Psoas muscle (tissue), 8 donors: ENCODE measurements around the gene SH2D7. TPM values are rescaled to one million over a fixed set of nuclear protein-coding genes. Genes with fewer than 3 reads are reported as not detected.

Experiments
- ATAC-seq, 4 donors: fragments of 200-7000 bp; cut with Tn5 transposase; one replicate each; pipeline ENCODE4 v1.9.1; 2020; ENCODE audit warnings: moderate library complexity in 3 of 4, mild to moderate bottlenecking in 2 of 4
- DNase-seq, 2 donors: peaks; one replicate each; pipeline ENCODE4 v3.0.0-alpha.2; 2020
- H3K27ac ChIP-seq: fragments of 200-600 bp; one replicate; pipeline ENCODE4 v1.8.0; 2022
- H3K27me3 ChIP-seq, 3 donors: fragments of 200-600 bp in 1 of 3; one replicate each; pipeline versions ENCODE4 v1.6.1 to v1.8.0; 2013 to 2022; ENCODE audit warnings: low read length in 2 of 3, mild to moderate bottlenecking in 2 of 3, moderate library complexity in 1 of 3; ENCODE audit not compliant: insufficient read depth in 3 of 3
- H3K36me3 ChIP-seq, 2 donors: fragments of 200-600 bp in 1 of 2; one replicate each; pipeline versions ENCODE4 v1.6.1 to v1.8.0; 2013 to 2022; ENCODE audit warnings: low read depth in 1 of 2, mild to moderate bottlenecking in 1 of 2, moderate library complexity in 1 of 2; ENCODE audit not compliant: insufficient read depth in 1 of 2
- H3K4me1 ChIP-seq: fragments of 200-600 bp; one replicate; pipeline ENCODE4 v1.8.0; 2022
- H3K4me3 ChIP-seq: fragments of 200-600 bp; one replicate; pipeline ENCODE4 v1.8.0; 2022; ENCODE audit warnings: mild to moderate bottlenecking
- H3K9me3 ChIP-seq: fragments of 200-600 bp; one replicate; pipeline ENCODE4 v1.8.0; 2022
- CTCF ChIP-seq: fragments of 200-600 bp; IDR thresholded peaks from one replicate; pipeline ENCODE4 v1.8.0; 2022; ENCODE audit warnings: antibody characterized with exemption
- WGBS, 3 donors: extraction: QIAGEN DNeasy Blood & Tissue Kit; methylation state at CpG; one replicate each; pipeline versions ENCODE4 v1.1.6 to v1.1.7; 2013; 5-methylcytosine and 5-hydroxymethylcytosine counted together
- intact Hi-C, 2 donors: fragments of 100-400 bp; cut with DNase I; formaldehyde crosslinking; loops; one replicate each; pipeline versions ENCODE4 v1.11.0 to v1.14.2; 2022
- polyA plus RNA-seq, 3 donors: library from polyadenylated mRNA; stranded (reverse); fragments of 200-250 nt; gene quantifications; one replicate each; pipeline ENCODE4 v1.2.3, GENCODE V29; 2013
- total RNA-seq, 4 donors: library from RNA; stranded (reverse); fragmentation: NEBNext Ultra II Directional in 2 of 4; extraction: Animal tissue kit (Norgen Biotek cat#: 25700) in 2 of 4; gene quantifications; one replicate each; pipeline versions ENCODE4 v1.2.1 to v1.2.4, GENCODE V29; 2021 to 2023
- donor health status: healthy with polysubstance abuse.
- donor health status: DM: no; HTN: no; CAD: no; lungs with moderate emphysema.
- donor health status: Bipolar disorder and iron deficiency.
- donor health status: healthy.
- donor health status: DM: yes; HTN: yes; CAD: no.
- donor health status: DM: no; HTN: no; CAD: no.
- donor health status: DM: no; HTN: no; CAD: no.
- donor health status: DM: yes; HTN: yes; CAD: no.

SH2D7 gene
- total and polyA plus RNA-seq, 7 donors = not detected

GRCh38 chr15:78054966-78055365 is 37.4 kb upstream of the SH2D7 start:
- no peak for TF ChIP-seq CTCF
- H3K36me3 ChIP-seq = peaks cover 2 to 11% of the 10 kb centered on the region in 2 donors
- no peak overlapping the region for H3K4me3 ChIP-seq
- ATAC-seq (no peak), DNase-seq (no peak)
- intact Hi-C loops = loop anchor here in 1 of 2 donors (5.0 kb wide), 1 partner anchor 43 kb away; no protein-coding TSS in a partner anchor
- H3K27me3 ChIP-seq = no peaks in the 10 kb centered on the region
- 61 to 78% (median 64%) methylated on average over 1 of the region's 1 CpG for WGBS, 3 donors
- no peaks in the 10 kb centered on the region for H3K9me3 ChIP-seq
- H3K27ac ChIP-seq = no peak overlapping the region
- peaks cover 59% of the 10 kb centered on the region for H3K4me1 ChIP-seq

GRCh38 chr15:78055919-78056713 is 36.2 kb upstream of the SH2D7 start:
- ATAC-seq = peak in 3 of 4 donors; percentile 4 to 43 (median 19)
- no peaks in the 10 kb centered on the region for H3K9me3 ChIP-seq
- H3K4me1 ChIP-seq = peaks cover 52% of the 10 kb centered on the region
- WGBS, 3 donors = 44 to 53% (median 50%) methylated on average over 2 of the region's 2 CpGs
- no peaks in the 10 kb centered on the region for H3K27me3 ChIP-seq
- H3K36me3 ChIP-seq = peaks cover 2 to 11% of the 10 kb centered on the region in 2 donors
- intact Hi-C loops = no loop called here
- peak overlapping the region; percentile 47 for H3K27ac ChIP-seq
- no peak for DNase-seq
- TF ChIP-seq CTCF = no peak
- no peak overlapping the region for H3K4me3 ChIP-seq

DNA sequence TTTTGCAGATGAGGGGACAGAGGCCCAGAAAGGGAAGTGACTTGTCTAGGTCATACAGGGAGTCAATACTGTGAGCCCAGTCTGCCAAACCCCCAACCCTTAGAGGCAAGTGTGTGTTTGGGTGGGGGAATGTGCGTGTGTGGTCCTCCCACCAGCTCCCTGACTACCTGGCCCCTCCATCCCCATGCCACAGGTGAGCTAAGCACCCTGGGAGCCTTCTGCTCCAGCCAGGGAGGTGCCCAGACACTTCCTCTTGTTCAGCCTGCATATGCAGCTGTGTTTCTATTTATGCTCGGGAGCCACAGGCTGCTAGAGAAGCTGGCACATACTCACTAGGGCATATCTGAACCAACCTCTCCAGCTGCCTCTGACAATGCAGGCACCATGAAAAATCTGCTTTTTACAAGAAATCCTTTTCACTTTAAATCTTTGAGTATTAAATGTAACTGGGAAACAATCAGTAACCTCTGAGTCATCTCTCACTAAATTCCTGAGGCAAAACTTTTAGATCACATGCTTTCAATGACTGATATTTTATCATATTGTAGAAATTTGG is 35.6 kb upstream of the SH2D7 start:
- peak overlapping the region; percentile 47 for H3K27ac ChIP-seq
- 15 to 25% (median 25%) methylated on average over 2 of the region's 2 CpGs for WGBS, 3 donors
- H3K4me1 ChIP-seq = peaks cover 49% of the 10 kb centered on the region
- no peak for TF ChIP-seq CTCF
- intact Hi-C loops = no loop called here
- no peaks in the 10 kb centered on the region for H3K9me3 ChIP-seq
- no peak for DNase-seq
- peaks cover 2 to 11% of the 10 kb centered on the region in 2 donors for H3K36me3 ChIP-seq
- ATAC-seq = peak; percentile 74 to 95 (median 82)
- H3K27me3 ChIP-seq = no peaks in the 10 kb centered on the region
- H3K4me3 ChIP-seq = no peak overlapping the region

- Histone ChIP-seq H3K4me1 (peaks cover 53% of the 10 kb centered on the region), H3K36me3 (peaks cover 2 to 11% of the 10 kb centered on the region in 2 donors), H3K27me3 (no peaks in the 10 kb centered on the region), H3K27ac (peak overlapping the region; percentile 47), H3K4me3 (no peak overlapping the region), H3K9me3 (no peaks in the 10 kb centered on the region)
- no peak for DNase-seq
- 81 to 90% (median 86%) methylated on average over 5 of the region's 5 CpGs for WGBS, 3 donors
- TF ChIP-seq CTCF = no peak
- ATAC-seq = no peak
- intact Hi-C loops = no loop called here
Measured at GRCh38 chr15:78057803-78058202, 34.6 kb upstream of the SH2D7 start.
